Ramos (cell line): Measurements from ENCODE around the gene OSBPL10.

Experiments used
- in situ Hi-C: fragments of 300-500 bp; cut with MboI; formaldehyde crosslinking; loops from one replicate; pipeline ENCODE4 v1.14.3; 2022; ENCODE audit warnings: low sequenced_read_pairs; ENCODE audit not compliant: unreplicated experiment

OSBPL10 gene

GRCh38 chr3:31661286-31661685 is 319.8 kb downstream of the OSBPL10 start:
- in situ Hi-C loops, result no loop called here

- in situ Hi-C loops, result no loop called here
Observed at GRCh38 chr3:31659246-31659645, 321.8 kb downstream of the OSBPL10 start.

GRCh38 chr3:31654998-31655397 is 326.1 kb downstream of the OSBPL10 start:
- in situ Hi-C loops, result no loop called here

GRCh38 chr3:31653464-31653863 is 327.6 kb downstream of the OSBPL10 start:
- in situ Hi-C loops, result no loop called here

- in situ Hi-C loops, result no loop called here
Observed at GRCh38 chr3:31652296-31652695, 328.8 kb downstream of the OSBPL10 start.

- in situ Hi-C loops, result no loop called here
Observed at GRCh38 chr3:31648286-31648968, 332.6 kb downstream of the OSBPL10 start.

GRCh38 chr3:31645256-31645655 is 335.8 kb downstream of the OSBPL10 start:
- in situ Hi-C loops, result no loop called here

- in situ Hi-C loops, result no loop called here
Observed at GRCh38 chr3:31639828-31640227, 341.2 kb downstream of the OSBPL10 start.

- in situ Hi-C loops, result no loop called here
Observed at GRCh38 chr3:31636694-31637442, 344.2 kb downstream of the OSBPL10 start.

- in situ Hi-C loops, result no loop called here
Observed at GRCh38 chr3:31636049-31636448, 345.0 kb downstream of the OSBPL10 start.

- in situ Hi-C loops, result no loop called here
Observed at GRCh38 chr3:31635545-31635944, 345.5 kb downstream of the OSBPL10 start.

GRCh38 chr3:31634476-31634875 is 346.6 kb downstream of the OSBPL10 start:
- in situ Hi-C loops, result no loop called here

- in situ Hi-C loops, result no loop called here
Observed at GRCh38 chr3:31629054-31629453, 352.0 kb downstream of the OSBPL10 start.

GRCh38 chr3:31625358-31625757 is 355.7 kb downstream of the OSBPL10 start:
- in situ Hi-C loops, result no loop called here

- in situ Hi-C loops, result no loop called here
Observed at GRCh38 chr3:31624083-31624709, 356.9 kb downstream of the OSBPL10 start.

GRCh38 chr3:31622636-31623288 is 358.3 kb downstream of the OSBPL10 start:
- in situ Hi-C loops, result no loop called here

- in situ Hi-C loops, result no loop called here
Observed at GRCh38 chr3:31621314-31621713, 359.7 kb downstream of the OSBPL10 start.

- in situ Hi-C loops, result no loop called here
Observed at GRCh38 chr3:31620656-31621055, 360.4 kb downstream of the OSBPL10 start.

- in situ Hi-C loops, result no loop called here
Observed at GRCh38 chr3:31616711-31617110, 364.4 kb downstream of the OSBPL10 start.

GRCh38 chr3:31615071-31615875 is 365.8 kb downstream of the OSBPL10 start:
- in situ Hi-C loops, result no loop called here
